ENCODE results near the gene CA10. TPM values are rescaled to one million over a fixed set of nuclear protein-coding genes. Genes with fewer than 3 reads are reported as not detected.

The CA10 gene
- total and polyA plus RNA-seq, 2 experiments from 2014 or later: 0.92 to 1.5 TPM

GRCh38 chr17:51848451-51848850, 310.1 kb downstream of the CA10 start (continued):
- TF ChIP-seq JUNB (IDR thresholded peaks at IDR 0.05; ENCODE audit: unreplicated experiment): no peak
- TF ChIP-seq CTCF (conservative IDR thresholded peaks at IDR 0.05; ENCODE audit: low read depth in 2 of 2): no peak
- TF ChIP-seq, protein P1, sequence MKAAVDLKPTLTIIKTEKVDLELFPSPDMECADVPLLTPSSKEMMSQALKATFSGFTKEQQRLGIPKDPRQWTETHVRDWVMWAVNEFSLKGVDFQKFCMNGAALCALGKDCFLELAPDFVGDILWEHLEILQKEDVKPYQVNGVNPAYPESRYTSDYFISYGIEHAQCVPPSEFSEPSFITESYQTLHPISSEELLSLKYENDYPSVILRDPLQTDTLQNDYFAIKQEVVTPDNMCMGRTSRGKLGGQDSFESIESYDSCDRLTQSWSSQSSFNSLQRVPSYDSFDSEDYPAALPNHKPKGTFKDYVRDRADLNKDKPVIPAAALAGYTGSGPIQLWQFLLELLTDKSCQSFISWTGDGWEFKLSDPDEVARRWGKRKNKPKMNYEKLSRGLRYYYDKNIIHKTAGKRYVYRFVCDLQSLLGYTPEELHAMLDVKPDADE (IDR thresholded peaks at IDR 0.05): no peak
- TF ChIP-seq, protein P2, sequence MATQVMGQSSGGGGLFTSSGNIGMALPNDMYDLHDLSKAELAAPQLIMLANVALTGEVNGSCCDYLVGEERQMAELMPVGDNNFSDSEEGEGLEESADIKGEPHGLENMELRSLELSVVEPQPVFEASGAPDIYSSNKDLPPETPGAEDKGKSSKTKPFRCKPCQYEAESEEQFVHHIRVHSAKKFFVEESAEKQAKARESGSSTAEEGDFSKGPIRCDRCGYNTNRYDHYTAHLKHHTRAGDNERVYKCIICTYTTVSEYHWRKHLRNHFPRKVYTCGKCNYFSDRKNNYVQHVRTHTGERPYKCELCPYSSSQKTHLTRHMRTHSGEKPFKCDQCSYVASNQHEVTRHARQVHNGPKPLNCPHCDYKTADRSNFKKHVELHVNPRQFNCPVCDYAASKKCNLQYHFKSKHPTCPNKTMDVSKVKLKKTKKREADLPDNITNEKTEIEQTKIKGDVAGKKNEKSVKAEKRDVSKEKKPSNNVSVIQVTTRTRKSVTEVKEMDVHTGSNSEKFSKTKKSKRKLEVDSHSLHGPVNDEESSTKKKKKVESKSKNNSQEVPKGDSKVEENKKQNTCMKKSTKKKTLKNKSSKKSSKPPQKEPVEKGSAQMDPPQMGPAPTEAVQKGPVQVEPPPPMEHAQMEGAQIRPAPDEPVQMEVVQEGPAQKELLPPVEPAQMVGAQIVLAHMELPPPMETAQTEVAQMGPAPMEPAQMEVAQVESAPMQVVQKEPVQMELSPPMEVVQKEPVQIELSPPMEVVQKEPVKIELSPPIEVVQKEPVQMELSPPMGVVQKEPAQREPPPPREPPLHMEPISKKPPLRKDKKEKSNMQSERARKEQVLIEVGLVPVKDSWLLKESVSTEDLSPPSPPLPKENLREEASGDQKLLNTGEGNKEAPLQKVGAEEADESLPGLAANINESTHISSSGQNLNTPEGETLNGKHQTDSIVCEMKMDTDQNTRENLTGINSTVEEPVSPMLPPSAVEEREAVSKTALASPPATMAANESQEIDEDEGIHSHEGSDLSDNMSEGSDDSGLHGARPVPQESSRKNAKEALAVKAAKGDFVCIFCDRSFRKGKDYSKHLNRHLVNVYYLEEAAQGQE (IDR thresholded peaks at IDR 0.05; ENCODE audit: unreplicated experiment): no peak

- Mint-ChIP-seq H3K4me3 (no peak overlapping the region), H3K4me1 (no peaks in the 10 kb centered on the region), H3K27me3 (ENCODE audit: insufficient read depth, low read depth, poor library complexity) (no peaks in the 10 kb centered on the region), H3K36me3 (ENCODE audit: low read depth) (no peaks in the 10 kb centered on the region), H3K9me3 (no peaks in the 10 kb centered on the region), H3K27ac (no peak overlapping the region)
- H3K4me3 ChIP-seq: no peak overlapping the region
- H2AFZ ChIP-seq: no peak overlapping the region
- TF ChIP-seq, protein P2 (IDR thresholded peaks at IDR 0.05; ENCODE audit: unreplicated experiment): no peak
- TF ChIP-seq ZNF331 (CRISPR knock-in tag; IDR thresholded peaks at IDR 0.05; ENCODE audit: low read depth): no peak
- no peak for TF ChIP-seq ZNF462 (CRISPR knock-in tag; IDR thresholded peaks at IDR 0.05)
- no peak for TF ChIP-seq ZNF114 (CRISPR knock-in tag; IDR thresholded peaks at IDR 0.05)
- TF ChIP-seq POLR2AphosphoS5 (IDR thresholded peaks at IDR 0.05; ENCODE audit: low read depth): no peak
- no peak for ATAC-seq
- H3K27ac ChIP-seq (ENCODE audit: low read depth): no peak overlapping the region
- no peaks in the 10 kb centered on the region for H3K79me2 ChIP-seq (replicated peaks; ENCODE audit: insufficient read depth)
- H3F3A ChIP-seq (replicated peaks; ENCODE audit: low read depth): no peaks in the 10 kb centered on the region
- H3K9me2 ChIP-seq (ENCODE audit: insufficient read depth): peaks cover 8% of the 10 kb centered on the region; the same call in 1 of the 2 replicates
- no peaks in the 10 kb centered on the region for H3K27me3 ChIP-seq (ENCODE audit: insufficient read depth)
- H3K4me2 ChIP-seq: no peak overlapping the region
- no peaks in the 10 kb centered on the region for H4K20me1 ChIP-seq (replicated peaks; ENCODE audit: insufficient read depth)
- no peaks in the 10 kb centered on the region for H3K36me3 ChIP-seq (ENCODE audit: insufficient read depth)
- no peaks in the 10 kb centered on the region for H3K4me1 ChIP-seq (ENCODE audit: insufficient read depth)
- DNase-seq (ENCODE audit: low spot score): no peak
Measured at GRCh38 chr17:51846566-51846965, 311.9 kb downstream of the CA10 start.

Measured in GM23338 (cell line).